Chondrocyte (in vitro differentiated cells): ENCODE results near the gene CXCL10. TPM values are rescaled to one million over a fixed set of nuclear protein-coding genes. Genes with fewer than 3 reads are reported as not detected.

Experiments used
- DNase-seq: peaks from one replicate; pipeline ENCODE4 v3.0.0; 2021; ENCODE audit warnings: mixed read lengths, low spot score
- H3K27ac Mint-ChIP-seq: one replicate; pipeline ENCODE4 v1.8.0; 2021; ENCODE audit warnings: mild to moderate bottlenecking, moderate library complexity, mixed read lengths; ENCODE audit not compliant: unreplicated experiment
- H3K27me3 Mint-ChIP-seq: 2 replicates; pipeline ENCODE4 v1.8.0; 2021; ENCODE audit warnings: low read depth, mixed read lengths
- H3K36me3 Mint-ChIP-seq: 2 replicates; pipeline ENCODE4 v1.8.0; 2021; ENCODE audit warnings: low read depth, mixed read lengths
- H3K4me1 Mint-ChIP-seq: 2 replicates; pipeline ENCODE4 v1.8.0; 2021; ENCODE audit warnings: low read depth, mild to moderate bottlenecking, mixed read lengths
- H3K4me3 Mint-ChIP-seq: one replicate; pipeline ENCODE4 v1.8.0; 2021; ENCODE audit warnings: mild to moderate bottlenecking, moderate library complexity, mixed read lengths; ENCODE audit not compliant: unreplicated experiment
- H3K9me3 Mint-ChIP-seq: 2 replicates; pipeline ENCODE4 v1.8.0; 2021; ENCODE audit warnings: low read depth, mixed read lengths
- total RNA-seq: library from RNA; stranded (reverse); gene quantifications from 3 replicates; pipeline ENCODE4 v1.2.1, GENCODE V29; 2021
- TF ChIP-seq, protein P1 (sequence below): fragments of 200-600 bp; sonication (generic); IDR thresholded peaks from 2 replicates; pipeline ENCODE4 v1.5.0; 2021; ENCODE audit warnings: antibody characterized with exemption, mild to moderate bottlenecking, moderate library complexity

CXCL10 gene
- total RNA-seq, 1 donor from 2014 or later: not detected

DNA sequence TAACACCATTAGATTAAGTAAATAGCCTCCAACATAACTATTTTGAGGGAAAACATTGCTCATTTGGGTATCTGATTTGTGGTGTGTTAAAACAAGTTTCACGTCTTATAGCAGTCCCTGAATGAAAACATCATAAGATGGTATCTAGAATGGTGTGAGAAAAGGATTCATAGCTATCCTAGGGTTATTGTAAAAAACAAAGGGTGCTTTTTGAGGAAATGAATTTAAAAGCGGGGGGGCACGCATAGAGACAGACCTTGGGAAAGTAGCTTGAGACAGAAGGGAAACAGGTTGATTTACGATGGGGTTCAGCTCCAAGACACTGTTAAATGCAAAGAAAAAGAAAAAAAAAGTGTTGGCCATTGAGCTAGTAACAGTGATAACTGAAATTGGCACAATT, 768 bp upstream of the CXCL10 start:
- Mint-ChIP-seq H3K4me3 (no peak overlapping the region), H3K36me3 (no peaks in the 10 kb centered on the region), H3K9me3 (no peaks in the 10 kb centered on the region), H3K27ac (no peak overlapping the region), H3K27me3 (peaks cover 45% of the 10 kb centered on the region), H3K4me1 (no peaks in the 10 kb centered on the region)
- no peak for DNase-seq
- TF ChIP-seq, protein P1, sequence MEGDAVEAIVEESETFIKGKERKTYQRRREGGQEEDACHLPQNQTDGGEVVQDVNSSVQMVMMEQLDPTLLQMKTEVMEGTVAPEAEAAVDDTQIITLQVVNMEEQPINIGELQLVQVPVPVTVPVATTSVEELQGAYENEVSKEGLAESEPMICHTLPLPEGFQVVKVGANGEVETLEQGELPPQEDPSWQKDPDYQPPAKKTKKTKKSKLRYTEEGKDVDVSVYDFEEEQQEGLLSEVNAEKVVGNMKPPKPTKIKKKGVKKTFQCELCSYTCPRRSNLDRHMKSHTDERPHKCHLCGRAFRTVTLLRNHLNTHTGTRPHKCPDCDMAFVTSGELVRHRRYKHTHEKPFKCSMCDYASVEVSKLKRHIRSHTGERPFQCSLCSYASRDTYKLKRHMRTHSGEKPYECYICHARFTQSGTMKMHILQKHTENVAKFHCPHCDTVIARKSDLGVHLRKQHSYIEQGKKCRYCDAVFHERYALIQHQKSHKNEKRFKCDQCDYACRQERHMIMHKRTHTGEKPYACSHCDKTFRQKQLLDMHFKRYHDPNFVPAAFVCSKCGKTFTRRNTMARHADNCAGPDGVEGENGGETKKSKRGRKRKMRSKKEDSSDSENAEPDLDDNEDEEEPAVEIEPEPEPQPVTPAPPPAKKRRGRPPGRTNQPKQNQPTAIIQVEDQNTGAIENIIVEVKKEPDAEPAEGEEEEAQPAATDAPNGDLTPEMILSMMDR: no peak

DNA sequence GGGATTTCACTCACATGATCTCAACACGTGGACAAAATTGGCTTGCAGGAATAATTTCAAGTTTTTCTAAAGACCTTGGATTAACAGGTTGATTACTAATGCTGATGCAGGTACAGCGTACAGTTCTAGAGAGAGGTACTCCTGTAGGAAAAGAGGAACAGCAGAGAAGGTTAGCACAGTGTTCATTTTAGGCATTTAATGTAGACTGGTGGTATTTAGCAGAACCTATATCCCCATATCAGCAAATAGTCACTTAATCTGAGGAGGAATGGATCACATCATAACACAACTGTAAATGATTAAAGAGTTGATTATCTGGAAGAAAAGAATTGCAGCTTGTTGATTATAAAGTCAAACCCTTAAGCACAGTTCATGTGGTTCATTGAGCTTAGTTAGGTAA, 620 bp downstream of the CXCL10 start:
- H3K9me3 Mint-ChIP-seq: no peaks in the 10 kb centered on the region
- DNase-seq: no peak

DNA sequence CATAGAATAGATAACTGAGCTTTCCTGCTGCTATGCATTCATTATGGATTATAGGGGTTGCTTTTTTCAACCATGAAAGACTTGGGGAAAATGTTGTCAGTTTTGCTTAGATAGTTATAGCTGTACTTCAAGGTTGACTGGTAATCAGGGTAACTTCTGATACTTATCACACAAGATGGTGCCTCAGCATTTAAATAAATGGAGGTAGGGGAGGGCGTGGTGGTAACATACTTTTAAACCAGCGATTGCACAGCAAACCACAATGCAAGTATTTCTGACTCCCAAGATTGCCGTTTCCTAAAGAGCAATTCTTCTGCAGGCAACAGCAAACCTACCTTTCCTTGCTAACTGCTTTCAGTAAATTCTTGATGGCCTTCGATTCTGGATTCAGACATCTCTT, 1.3 kb downstream of the CXCL10 start:
- Mint-ChIP-seq H3K27ac (no peak overlapping the region), H3K4me3 (no peak overlapping the region), H3K4me1 (no peaks in the 10 kb centered on the region), H3K9me3 (no peaks in the 10 kb centered on the region), H3K36me3 (no peaks in the 10 kb centered on the region), H3K27me3 (peaks cover 36% of the 10 kb centered on the region)
- DNase-seq: no peak
- TF ChIP-seq, protein P1: no peak

More for the DNA sequence above, 620 bp downstream of the CXCL10 start:
- Mint-ChIP-seq H3K27me3 (peaks cover 39% of the 10 kb centered on the region), H3K36me3 (no peaks in the 10 kb centered on the region), H3K27ac (no peak overlapping the region), H3K4me3 (no peak overlapping the region), H3K4me1 (no peaks in the 10 kb centered on the region)
- TF ChIP-seq, protein P1: no peak

DNA sequence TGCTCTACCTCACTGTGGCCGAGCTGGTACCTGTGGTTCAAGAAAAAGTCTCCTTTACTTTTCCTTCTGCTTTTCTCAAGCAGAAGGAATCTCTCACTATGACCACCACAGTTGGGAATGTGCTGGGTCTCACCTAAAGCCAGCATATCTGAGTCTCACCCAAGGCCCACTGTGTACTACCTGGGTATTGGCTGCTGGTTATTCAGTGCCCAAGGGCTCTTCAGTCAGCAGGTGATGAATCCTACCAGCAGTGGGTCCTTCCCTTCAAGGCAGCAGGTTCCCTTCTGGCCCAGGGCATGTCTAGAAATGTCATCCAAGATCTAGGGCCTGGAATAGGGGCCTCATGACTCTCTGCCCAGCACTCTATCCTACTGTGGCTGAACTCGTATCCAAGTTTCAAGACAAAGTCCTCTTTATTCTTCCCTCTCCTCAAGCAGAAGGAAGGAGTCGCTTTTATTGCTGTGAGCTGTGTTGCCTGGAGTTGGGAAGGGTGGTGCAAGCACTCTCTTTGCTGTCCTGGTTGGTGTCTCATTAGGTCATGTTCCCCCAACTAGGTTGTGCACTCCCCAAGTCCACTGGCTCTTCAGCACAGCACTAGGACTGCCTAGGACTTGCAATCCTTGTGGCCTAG, 6.1 kb downstream of the CXCL10 start:
- TF ChIP-seq, protein P1: no peak
- Mint-ChIP-seq H3K36me3 (no peaks in the 10 kb centered on the region), H3K4me3 (no peak overlapping the region), H3K27me3 (peaks cover 10% of the 10 kb centered on the region), H3K9me3 (no peaks in the 10 kb centered on the region), H3K27ac (no peak overlapping the region), H3K4me1 (peaks cover 4% of the 10 kb centered on the region)
- DNase-seq: no peak

DNA sequence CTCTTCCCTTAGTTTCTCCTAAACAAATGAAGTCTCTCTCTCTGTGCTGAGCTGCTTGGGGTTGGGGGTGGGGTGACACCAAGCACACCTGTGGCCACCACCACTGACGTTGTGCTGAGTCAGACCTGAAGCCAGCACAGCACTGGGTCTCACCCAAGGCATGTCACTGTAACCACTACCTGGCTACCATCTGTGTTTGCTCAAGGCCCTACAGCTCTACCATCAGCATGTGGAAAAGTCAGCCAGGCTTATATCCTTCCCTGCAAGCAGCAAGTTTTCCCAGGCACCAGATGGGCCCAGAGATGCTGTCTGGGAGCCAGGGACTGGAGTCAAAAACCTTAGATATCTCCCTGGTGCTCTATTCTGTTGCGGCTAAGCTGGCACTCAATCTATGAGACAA, 6.9 kb downstream of the CXCL10 start:
- Mint-ChIP-seq H3K9me3 (no peaks in the 10 kb centered on the region), H3K27me3 (peaks cover 6% of the 10 kb centered on the region), H3K27ac (no peak overlapping the region), H3K4me3 (no peak overlapping the region), H3K36me3 (no peaks in the 10 kb centered on the region), H3K4me1 (peaks cover 12% of the 10 kb centered on the region)
- no peak for DNase-seq
- TF ChIP-seq, protein P1: no peak
